GM10248 (cell line): ENCODE results near the gene MOK.
"Not testable (repeated sequence)": the region's sequence is repeated elsewhere in the genome, so short reads cannot be mapped to it uniquely, and the experiment has no call there.

Experiments
- CTCF ChIA-PET: fragments of 300-600 bp; sonication (Branson Sonifier 250); formaldehyde crosslinking; extraction: SDS; loops from one replicate; lab custom pipeline; 2021; ENCODE audit warnings: antibody characterized with exemption; lab: Yijun Ruan, JAX
- POLR2A ChIA-PET: fragments of 350-650 bp; sonication (Branson Sonifier 250); formaldehyde crosslinking; extraction: SDS; loops from one replicate; lab custom pipeline; 2020; ENCODE audit warnings: antibody characterized with exemption; lab: Yijun Ruan, JAX
- DNase-seq: peaks from one replicate; pipeline ENCODE4 v3.0.0; 2012; ENCODE audit errors: extremely low spot score
- CTCF ChIP-seq: IDR thresholded peaks from 2 replicates; pipeline ENCODE4 v1.5.1; 2012; ENCODE audit warnings: mild to moderate bottlenecking, low read depth; ENCODE audit errors: extremely low read depth, missing control alignments, control extremely low read depth

Gene MOK

GRCh38 chr14:102315121-102315520, 10.2 kb upstream of the MOK start:
- ChIA-PET CTCF (interaction anchor here (0.7 to 3.7 kb wide), 18 partner anchors 10 to 545 kb away, joined by 3 to 37 read pairs (median 4); partner anchors contain the start of gene MOK), POLR2A (interaction anchor here (0.6 kb wide), 2 partner anchors 228 to 350 kb away, joined by 3 to 4 read pairs; no protein-coding TSS in a partner anchor)
- DNase-seq, result no peak
- no peak for TF ChIP-seq CTCF

GRCh38 chr14:102314242-102315011, 9.5 kb upstream of the MOK start:
- POLR2A ChIA-PET, result interaction anchor here (0.6 kb wide), 1 partner anchor 227 kb away, joined by 4 read pairs; no protein-coding TSS in a partner anchor
- TF ChIP-seq CTCF, result peak; percentile 97
- CTCF ChIA-PET, result interaction anchor here (0.6 to 3.7 kb wide), 41 partner anchors 9 to 544 kb away, joined by 3 to 37 read pairs (median 3); partner anchors contain the start of gene MOK
- peak; percentile 83 for DNase-seq

- no peak for TF ChIP-seq CTCF
- POLR2A ChIA-PET, result no interaction called here
- CTCF ChIA-PET, result interaction anchor here (0.8 to 4.5 kb wide), 4 partner anchors 11 to 206 kb away, joined by 3 to 37 read pairs (median 12); no protein-coding TSS in a partner anchor
- no peak for DNase-seq
Observed at GRCh38 chr14:102303664-102304063, 1.3 kb downstream of the MOK start.

- DNase-seq, POLR2A ChIA-PET: not testable (repeated sequence)
- CTCF ChIA-PET, result interaction anchor here (1.1 to 1.3 kb wide), 2 partner anchors 18 to 22 kb away, joined by 3 to 5 read pairs; no protein-coding TSS in a partner anchor
Observed at GRCh38 chr14:102298303-102299070, 6.5 kb downstream of the MOK start.

GRCh38 chr14:102297436-102298170, 7.4 kb downstream of the MOK start:
- no peak for TF ChIP-seq CTCF
- ChIA-PET POLR2A (no interaction called here), CTCF (interaction anchor here (1.3 kb wide), 1 partner anchor 19 kb away, joined by 5 read pairs; no protein-coding TSS in a partner anchor)
- DNase-seq, result no peak

- ChIA-PET POLR2A (no interaction called here), CTCF (interaction anchor here (0.8 to 1.4 kb wide), 6 partner anchors 10 to 114 kb away, joined by 3 to 4 read pairs (median 4); partner anchors contain the start of gene MOK)
- TF ChIP-seq CTCF, result no peak
- DNase-seq, result no peak
Observed at GRCh38 chr14:102295270-102295669, 9.7 kb downstream of the MOK start.
